DND-41 (cell line): ENCODE data around the gene DIS3L2.

ENCODE experiments used
- ATAC-seq: fragments of 200-7000 bp; cut with Tn5 transposase; 3 replicates; pipeline ENCODE4 v1.9.1; 2021; ENCODE audit warnings: low read depth; ENCODE audit not compliant: insufficient read depth
- DNase-seq: peaks from one replicate; pipeline ENCODE4 v3.0.0-alpha.2; 2020
- H2AFZ ChIP-seq: 2 replicates; pipeline ENCODE4 v1.6.0; 2012; ENCODE audit warnings: low read depth, low read length
- H3K27ac ChIP-seq: 2 replicates; pipeline ENCODE4 v1.5.1; 2012; ENCODE audit warnings: low read length, inconsistent platforms
- H3K27me3 ChIP-seq: fragments of 200-600 bp; sonication (generic); 2 replicates; pipeline ENCODE4 v1.6.0; 2012; ENCODE audit warnings: low read length, mild to moderate bottlenecking, inconsistent platforms; ENCODE audit not compliant: insufficient read depth, poor library complexity
- H3K36me3 ChIP-seq: 2 replicates; pipeline ENCODE4 v1.5.1; 2012; ENCODE audit warnings: low read length, inconsistent platforms; ENCODE audit not compliant: insufficient read depth
- H3K4me1 ChIP-seq: 2 replicates; pipeline ENCODE4 v1.5.1; 2012; ENCODE audit warnings: mild to moderate bottlenecking, low read length; ENCODE audit not compliant: insufficient read depth
- H3K4me2 ChIP-seq: 2 replicates; pipeline ENCODE4 v1.6.0; 2012; ENCODE audit warnings: mild to moderate bottlenecking, moderate library complexity, low read length, inconsistent platforms; ENCODE audit not compliant: insufficient read depth
- H3K4me3 ChIP-seq, 2 experiments: fragments of 200-600 bp in 1 of 2; shearing (Covaris generic) in 1 of 2; 2 replicates each; pipeline ENCODE4 v1.5.1; 2012 to 2016; ENCODE audit warnings: inconsistent platforms in 2 of 2, low read length in 2 of 2, mild to moderate bottlenecking in 2 of 2, low read depth in 1 of 2, moderate library complexity in 1 of 2
- H3K79me2 ChIP-seq: 2 replicates; pipeline ENCODE4 v1.6.0; 2012; ENCODE audit warnings: low read length, inconsistent platforms; ENCODE audit not compliant: insufficient read depth
- H3K9ac ChIP-seq: 2 replicates; pipeline ENCODE4 v1.6.0; 2012; ENCODE audit warnings: low read depth, mild to moderate bottlenecking, inconsistent platforms, low read length, moderate library complexity
- H3K9me3 ChIP-seq: 2 replicates; pipeline ENCODE4 v1.5.1; 2012; ENCODE audit warnings: low read length, moderate library complexity, mild to moderate bottlenecking, inconsistent platforms; ENCODE audit not compliant: insufficient read depth, severe bottlenecking
- H4K20me1 ChIP-seq: 2 replicates; pipeline ENCODE4 v1.6.0; 2012; ENCODE audit warnings: low read length; ENCODE audit not compliant: insufficient read depth
- EZH2 ChIP-seq: IDR thresholded peaks from 3 replicates; pipeline ENCODE4 v1.6.1; 2012; ENCODE audit warnings: borderline replicate concordance, low read depth, mild to moderate bottlenecking, moderate library complexity, low read length, inconsistent platforms; ENCODE audit not compliant: severe bottlenecking
- TF ChIP-seq, protein P1 (sequence below): IDR thresholded peaks from 2 replicates; pipeline ENCODE4 v1.5.1; 2012; ENCODE audit warnings: borderline replicate concordance, low read length, moderate library complexity, mild to moderate bottlenecking; ENCODE audit not compliant: poor library complexity, severe bottlenecking; ENCODE audit errors: extremely low read depth

The DIS3L2 gene, protein sequence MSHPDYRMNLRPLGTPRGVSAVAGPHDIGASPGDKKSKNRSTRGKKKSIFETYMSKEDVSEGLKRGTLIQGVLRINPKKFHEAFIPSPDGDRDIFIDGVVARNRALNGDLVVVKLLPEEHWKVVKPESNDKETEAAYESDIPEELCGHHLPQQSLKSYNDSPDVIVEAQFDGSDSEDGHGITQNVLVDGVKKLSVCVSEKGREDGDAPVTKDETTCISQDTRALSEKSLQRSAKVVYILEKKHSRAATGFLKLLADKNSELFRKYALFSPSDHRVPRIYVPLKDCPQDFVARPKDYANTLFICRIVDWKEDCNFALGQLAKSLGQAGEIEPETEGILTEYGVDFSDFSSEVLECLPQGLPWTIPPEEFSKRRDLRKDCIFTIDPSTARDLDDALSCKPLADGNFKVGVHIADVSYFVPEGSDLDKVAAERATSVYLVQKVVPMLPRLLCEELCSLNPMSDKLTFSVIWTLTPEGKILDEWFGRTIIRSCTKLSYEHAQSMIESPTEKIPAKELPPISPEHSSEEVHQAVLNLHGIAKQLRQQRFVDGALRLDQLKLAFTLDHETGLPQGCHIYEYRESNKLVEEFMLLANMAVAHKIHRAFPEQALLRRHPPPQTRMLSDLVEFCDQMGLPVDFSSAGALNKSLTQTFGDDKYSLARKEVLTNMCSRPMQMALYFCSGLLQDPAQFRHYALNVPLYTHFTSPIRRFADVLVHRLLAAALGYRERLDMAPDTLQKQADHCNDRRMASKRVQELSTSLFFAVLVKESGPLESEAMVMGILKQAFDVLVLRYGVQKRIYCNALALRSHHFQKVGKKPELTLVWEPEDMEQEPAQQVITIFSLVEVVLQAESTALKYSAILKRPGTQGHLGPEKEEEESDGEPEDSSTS

GRCh38 chr2:231961349-231962166 lies at the start of gene DIS3L2:
DIS3L2 (plus strand) TSS chr2:231961713; CDS start chr2:232014928, 53,215 bp downstream.
- Histone ChIP-seq H3K9ac (peak within 1 kb of the TSS; percentile 84), H3K4me3 (peak within 1 kb of the TSS; percentile 100), H3K36me3 (peaks cover 5% of the 10 kb centered on the region), H3K4me2 (peak within 1 kb of the TSS; percentile 98), H3K79me2 (peaks cover 55% of the 10 kb centered on the region), H3K27ac (peak within 1 kb of the TSS; percentile 90), H3K9me3 (no peaks in the 10 kb centered on the region), H4K20me1 (0 out of 2 replicates have a peak, but pooled peaks cover 3% of the 10 kb centered on the region), H3K27me3 (no peaks in the 10 kb centered on the region), H3K4me1 (peaks cover 34% of the 10 kb centered on the region), H2AFZ (peak within 1 kb of the TSS; percentile 97)
- peak; percentile 84 for DNase-seq
- TF ChIP-seq, protein P1, sequence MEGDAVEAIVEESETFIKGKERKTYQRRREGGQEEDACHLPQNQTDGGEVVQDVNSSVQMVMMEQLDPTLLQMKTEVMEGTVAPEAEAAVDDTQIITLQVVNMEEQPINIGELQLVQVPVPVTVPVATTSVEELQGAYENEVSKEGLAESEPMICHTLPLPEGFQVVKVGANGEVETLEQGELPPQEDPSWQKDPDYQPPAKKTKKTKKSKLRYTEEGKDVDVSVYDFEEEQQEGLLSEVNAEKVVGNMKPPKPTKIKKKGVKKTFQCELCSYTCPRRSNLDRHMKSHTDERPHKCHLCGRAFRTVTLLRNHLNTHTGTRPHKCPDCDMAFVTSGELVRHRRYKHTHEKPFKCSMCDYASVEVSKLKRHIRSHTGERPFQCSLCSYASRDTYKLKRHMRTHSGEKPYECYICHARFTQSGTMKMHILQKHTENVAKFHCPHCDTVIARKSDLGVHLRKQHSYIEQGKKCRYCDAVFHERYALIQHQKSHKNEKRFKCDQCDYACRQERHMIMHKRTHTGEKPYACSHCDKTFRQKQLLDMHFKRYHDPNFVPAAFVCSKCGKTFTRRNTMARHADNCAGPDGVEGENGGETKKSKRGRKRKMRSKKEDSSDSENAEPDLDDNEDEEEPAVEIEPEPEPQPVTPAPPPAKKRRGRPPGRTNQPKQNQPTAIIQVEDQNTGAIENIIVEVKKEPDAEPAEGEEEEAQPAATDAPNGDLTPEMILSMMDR: peak; percentile 9
- TF ChIP-seq EZH2: no peak
- ATAC-seq: peak; percentile 90

- no peak overlapping the region for H3K4me2 ChIP-seq
- ATAC-seq (no peak), DNase-seq (no peak)
- TF ChIP-seq EZH2: no peak
- TF ChIP-seq, protein P1: no peak
- no peaks in the 10 kb centered on the region for H3K79me2 ChIP-seq
- no peaks in the 10 kb centered on the region for H3K9me3 ChIP-seq
- peaks cover 7% of the 10 kb centered on the region for H3K27me3 ChIP-seq
- H3K4me1 ChIP-seq: no peaks in the 10 kb centered on the region
- H3K36me3 ChIP-seq: no peaks in the 10 kb centered on the region
- H3K9ac ChIP-seq: no peak overlapping the region
- H3K4me3 ChIP-seq: no peak overlapping the region
- no peak overlapping the region for H3K27ac ChIP-seq
- no peak overlapping the region for H2AFZ ChIP-seq
- no peaks in the 10 kb centered on the region for H4K20me1 ChIP-seq
Observed at GRCh38 chr2:231914077-231914690, 47.3 kb upstream of the DIS3L2 start.

DNA sequence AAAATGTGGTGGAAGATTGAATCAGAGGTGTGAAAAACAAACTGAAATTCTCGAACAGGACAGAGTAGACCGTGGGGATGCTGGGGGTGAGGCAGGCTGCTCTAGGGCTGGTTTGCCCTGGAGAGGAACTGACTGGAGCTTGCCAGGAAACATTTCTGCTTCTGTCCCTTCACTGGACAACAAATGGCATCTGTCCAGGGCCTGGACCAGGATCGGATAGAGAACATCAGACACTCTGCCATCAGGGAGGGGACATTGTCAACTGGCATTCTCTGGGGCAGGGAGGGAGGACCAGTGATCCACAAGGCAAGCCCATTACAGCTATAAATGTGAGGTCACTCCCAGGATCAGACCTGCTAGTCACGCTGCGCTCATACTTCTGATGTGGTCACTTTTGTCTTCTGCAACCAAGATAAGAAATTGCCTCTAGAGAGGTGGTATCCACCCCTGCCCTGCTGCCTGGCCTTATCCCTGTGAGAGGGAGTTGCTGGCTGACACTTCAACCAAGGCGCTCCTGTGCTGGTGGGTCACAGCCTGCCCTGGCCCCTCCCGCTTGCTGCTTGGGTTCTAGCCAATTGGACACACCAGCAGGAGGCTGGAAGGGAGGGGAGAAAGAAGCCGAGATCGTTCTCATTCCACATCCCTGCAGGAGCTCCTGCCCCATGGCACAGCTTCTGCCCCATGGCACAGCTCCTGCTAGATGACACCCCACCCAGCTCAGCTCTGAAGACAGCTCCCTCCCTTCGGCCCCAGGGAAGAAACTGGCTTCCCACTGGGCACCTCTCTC lies 44.0 kb upstream of the DIS3L2 start:
- ATAC-seq: no peak
- no peaks in the 10 kb centered on the region for H3K9me3 ChIP-seq
- no peaks in the 10 kb centered on the region for H3K4me1 ChIP-seq
- no peak for DNase-seq
- H3K27me3 ChIP-seq: peaks cover 11% of the 10 kb centered on the region
- no peak overlapping the region for H3K27ac ChIP-seq
- H4K20me1 ChIP-seq: no peaks in the 10 kb centered on the region; the same call in 1 of the 2 replicates
- H3K4me3 ChIP-seq: no peak overlapping the region
- H3K9ac ChIP-seq: no peak overlapping the region
- H2AFZ ChIP-seq: no peak overlapping the region
- H3K36me3 ChIP-seq: no peaks in the 10 kb centered on the region
- H3K4me2 ChIP-seq: no peak overlapping the region
- no peak for TF ChIP-seq EZH2
- TF ChIP-seq, protein P1: no peak
- no peaks in the 10 kb centered on the region for H3K79me2 ChIP-seq
